Adrenal gland (tissue), 5 donors: ENCODE results near the gene CORO1A.

Experiments used
- POLR2A ChIP-seq, 2 donors: fragments of 450-650 bp; IDR thresholded peaks; one replicate each; pipeline ENCODE4 v1.6.1; 2017; ENCODE audit warnings: antibody characterized with exemption in 2 of 2, mild to moderate bottlenecking in 2 of 2, moderate library complexity in 1 of 2
- TF ChIP-seq, protein P1 (sequence below), 6 experiments: fragments of 450-650 bp in 4 of 6; fragments of 200-600 bp in 2 of 6; sonication (generic) in 1 of 6; IDR thresholded peaks; 1 replicate in 5 of 6; 2 replicates in 1 of 6; pipeline versions ENCODE4 v1.5.1 to v1.8.0; 2016 to 2021; ENCODE audit warnings: antibody characterized with exemption in 6 of 6, mild to moderate bottlenecking in 2 of 6, moderate library complexity in 1 of 6
- donor health status: DM: no; HTN: no; CAD: no.

DNA sequence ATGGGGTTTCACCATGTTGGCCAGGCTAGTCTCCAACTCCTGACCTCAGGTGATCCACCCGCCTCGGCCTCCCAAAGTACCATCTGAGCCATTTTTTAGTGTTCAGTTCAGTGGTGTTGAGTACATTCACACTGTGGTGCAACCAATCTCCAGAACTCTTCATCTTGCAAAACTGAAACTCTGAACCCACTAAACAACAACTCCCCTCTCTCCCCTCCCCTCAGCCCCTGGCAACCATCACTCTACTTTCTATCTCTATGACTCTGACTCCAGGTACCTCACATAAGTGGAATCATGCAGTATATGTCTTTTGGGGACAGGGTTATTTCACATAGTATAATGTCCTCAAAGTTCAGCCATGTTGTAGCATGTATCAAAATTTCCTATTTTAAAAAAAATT is 41.7 kb upstream of the CORO1A start:
- TF ChIP-seq, protein P1, sequence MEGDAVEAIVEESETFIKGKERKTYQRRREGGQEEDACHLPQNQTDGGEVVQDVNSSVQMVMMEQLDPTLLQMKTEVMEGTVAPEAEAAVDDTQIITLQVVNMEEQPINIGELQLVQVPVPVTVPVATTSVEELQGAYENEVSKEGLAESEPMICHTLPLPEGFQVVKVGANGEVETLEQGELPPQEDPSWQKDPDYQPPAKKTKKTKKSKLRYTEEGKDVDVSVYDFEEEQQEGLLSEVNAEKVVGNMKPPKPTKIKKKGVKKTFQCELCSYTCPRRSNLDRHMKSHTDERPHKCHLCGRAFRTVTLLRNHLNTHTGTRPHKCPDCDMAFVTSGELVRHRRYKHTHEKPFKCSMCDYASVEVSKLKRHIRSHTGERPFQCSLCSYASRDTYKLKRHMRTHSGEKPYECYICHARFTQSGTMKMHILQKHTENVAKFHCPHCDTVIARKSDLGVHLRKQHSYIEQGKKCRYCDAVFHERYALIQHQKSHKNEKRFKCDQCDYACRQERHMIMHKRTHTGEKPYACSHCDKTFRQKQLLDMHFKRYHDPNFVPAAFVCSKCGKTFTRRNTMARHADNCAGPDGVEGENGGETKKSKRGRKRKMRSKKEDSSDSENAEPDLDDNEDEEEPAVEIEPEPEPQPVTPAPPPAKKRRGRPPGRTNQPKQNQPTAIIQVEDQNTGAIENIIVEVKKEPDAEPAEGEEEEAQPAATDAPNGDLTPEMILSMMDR (IDR thresholded peaks at IDR 0.05), result no peak
- TF ChIP-seq POLR2A (IDR thresholded peaks at IDR 0.05), result no peak
